Ovary (tissue), 9 donors: ENCODE measurements around the gene CACUL1. TPM values are rescaled to one million over a fixed set of nuclear protein-coding genes. Genes with fewer than 3 reads are reported as not detected.

Experiments
- DNase-seq, 5 donors: peaks; one replicate each; pipeline ENCODE4 v3.0.0-alpha.2; 2019 to 2020
- H3K27ac ChIP-seq, 2 donors: fragments of 200-600 bp; one replicate each; pipeline versions ENCODE4 v1.5.1 to v1.8.0; 2019 to 2022
- H3K27me3 ChIP-seq: fragments of 200-600 bp; one replicate; pipeline ENCODE4 v1.8.0; 2022
- H3K36me3 ChIP-seq: fragments of 200-600 bp; sonication (generic); one replicate; pipeline ENCODE4 v1.5.1; 2019
- H3K4me1 ChIP-seq: one replicate; pipeline ENCODE4 v1.8.1; 2013; ENCODE audit warnings: mild to moderate bottlenecking, moderate library complexity; ENCODE audit not compliant: insufficient read depth
- H3K4me3 ChIP-seq: fragments of 200-600 bp; sonication (generic); one replicate; pipeline ENCODE4 v1.5.1; 2017
- H3K9me3 ChIP-seq, 2 donors: fragments of 200-600 bp in 1 of 2; sonication (generic) in 1 of 2; one replicate each; pipeline versions ENCODE4 v1.5.1 to v1.8.1; 2013 to 2019; ENCODE audit warnings: mild to moderate bottlenecking in 1 of 2, moderate library complexity in 1 of 2
- CTCF ChIP-seq, 3 donors: fragments of 450-650 bp in 2 of 3; fragments of 200-600 bp in 1 of 3; IDR thresholded peaks; one replicate each; pipeline versions ENCODE4 v1.5.1 to v1.8.0; 2016 to 2022; ENCODE audit warnings: antibody characterized with exemption in 3 of 3, mild to moderate bottlenecking in 1 of 3
- EP300 ChIP-seq: sonication (generic); formaldehyde crosslinking; IDR thresholded peaks from one replicate; pipeline ENCODE4 v1.6.1; 2017; ENCODE audit warnings: antibody characterized with exemption
- POLR2A ChIP-seq: fragments of 450-650 bp; IDR thresholded peaks from one replicate; pipeline ENCODE4 v1.6.1; 2017; ENCODE audit warnings: antibody characterized with exemption, mild to moderate bottlenecking, moderate library complexity
- WGBS, 3 donors: extraction: QIAGEN DNeasy Blood & Tissue Kit in 1 of 3; methylation state at CpG; one replicate each; pipeline versions ENCODE4 v1.1.5 to v1.1.7; 2013 to 2017; 5-methylcytosine and 5-hydroxymethylcytosine counted together
- intact Hi-C, 4 donors: fragments of 100-400 bp; cut with DNase I; formaldehyde crosslinking; loops; one replicate each; pipeline versions ENCODE4 v1.11.0 to v1.15.1; 2022 to 2023
- polyA plus RNA-seq, 2 donors: library from polyadenylated mRNA; stranded (reverse); fragments of 200-250 nt in 1 of 2; fragments of 350-450 nt in 1 of 2; fragmentation: Illumina TruSeq in 1 of 2; extraction: RNeasy Lipid Tissue Mini Kit (QIAGEN cat#74804) in 1 of 2; gene quantifications; one replicate each; pipeline ENCODE4 v1.2.3, GENCODE V29; 2013 to 2014
- total RNA-seq, 7 donors: library from RNA; depleted of rRNA in 2 of 7; stranded (reverse); fragments of >200 nt in 2 of 7; fragmentation: NEBNext Ultra II Directional in 3 of 7; extraction: Animal tissue kit (Norgen Biotek cat#: 25700) in 3 of 7; gene quantifications; one replicate each; pipeline versions ENCODE4 v1.1.0 to v1.2.4, GENCODE V29; 2016 to 2023
- donor health status: DM: no; HTN: no; CAD: no; lungs with moderate emphysema.
- donor health status: DM: no; HTN: no; CAD: no.
- donor health status: Bipolar disorder and iron deficiency.
- donor health status: DM: yes; HTN: yes; CAD: no.
- donor health status: DM: no; HTN: no; CAD: no.
- donor health status: DM: yes; HTN: yes; CAD: no.

The CACUL1 gene
- total and polyA plus RNA-seq, 9 donors = 7.0 to 29.7 (median 25.9) TPM

- H3K27ac ChIP-seq = no peak overlapping the region
- no peaks in the 10 kb centered on the region for H3K36me3 ChIP-seq
- no peak overlapping the region for H3K4me3 ChIP-seq
- 86 to 92% (median 91%) methylated on average over 3 of the region's 3 CpGs for WGBS, 3 donors
- TF ChIP-seq CTCF (IDR thresholded peaks at IDR 0.05) (no peak), EP300 (no peak), POLR2A (no peak)
- no peaks in the 10 kb centered on the region for H3K9me3 ChIP-seq
- H3K4me1 ChIP-seq = no peaks in the 10 kb centered on the region
- no peak for DNase-seq
- intact Hi-C loops = no loop called here
- H3K27me3 ChIP-seq = no peaks in the 10 kb centered on the region
These were observed 17.2 kb upstream of the CACUL1 start for GRCh38 chr10:118771976-118772375.

DNA sequence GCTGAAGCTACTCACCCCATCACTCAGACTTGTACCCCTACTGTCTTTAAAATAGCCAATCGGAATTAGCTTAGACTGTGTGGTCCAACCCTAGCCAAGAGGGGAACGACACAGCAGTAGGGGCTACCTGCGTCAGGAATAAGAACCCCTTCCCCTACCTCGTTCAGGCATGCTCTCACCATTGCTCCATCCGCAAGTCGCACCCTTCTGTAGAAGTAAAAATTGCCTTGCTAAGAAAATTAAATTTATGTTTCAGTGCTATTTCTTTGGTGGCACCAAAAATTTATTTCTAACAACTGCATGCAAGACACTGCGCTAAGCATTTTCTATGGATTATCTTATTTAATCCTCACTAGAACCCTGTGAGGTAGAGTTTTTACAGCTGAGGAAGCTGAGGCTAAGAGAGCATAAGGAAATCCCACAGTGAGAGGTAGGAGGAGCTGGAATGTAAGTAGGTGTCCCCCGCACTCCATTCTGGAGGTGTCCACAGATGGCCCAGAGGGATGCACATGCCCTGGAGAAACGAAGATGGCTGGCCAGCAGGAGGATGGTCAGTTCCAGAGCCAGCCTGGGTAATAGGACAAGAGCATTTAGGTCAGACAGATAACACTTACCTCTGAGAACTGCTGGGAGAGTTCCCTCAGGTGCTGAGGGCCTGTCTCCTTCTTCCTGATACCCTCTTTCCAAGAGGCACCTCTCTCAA, 15.3 kb upstream of the CACUL1 start:
- WGBS, 3 donors = 87 to 91% (median 89%) methylated on average over 9 of the region's 9 CpGs
- DNase-seq = no peak
- Histone ChIP-seq H3K27ac (no peak overlapping the region), H3K27me3 (no peaks in the 10 kb centered on the region), H3K36me3 (no peaks in the 10 kb centered on the region), H3K4me3 (no peak overlapping the region), H3K4me1 (no peaks in the 10 kb centered on the region), H3K9me3 (no peaks in the 10 kb centered on the region)
- TF ChIP-seq POLR2A (no peak), CTCF (IDR thresholded peaks at IDR 0.05) (no peak), EP300 (no peak)
- intact Hi-C loops = no loop called here

DNA sequence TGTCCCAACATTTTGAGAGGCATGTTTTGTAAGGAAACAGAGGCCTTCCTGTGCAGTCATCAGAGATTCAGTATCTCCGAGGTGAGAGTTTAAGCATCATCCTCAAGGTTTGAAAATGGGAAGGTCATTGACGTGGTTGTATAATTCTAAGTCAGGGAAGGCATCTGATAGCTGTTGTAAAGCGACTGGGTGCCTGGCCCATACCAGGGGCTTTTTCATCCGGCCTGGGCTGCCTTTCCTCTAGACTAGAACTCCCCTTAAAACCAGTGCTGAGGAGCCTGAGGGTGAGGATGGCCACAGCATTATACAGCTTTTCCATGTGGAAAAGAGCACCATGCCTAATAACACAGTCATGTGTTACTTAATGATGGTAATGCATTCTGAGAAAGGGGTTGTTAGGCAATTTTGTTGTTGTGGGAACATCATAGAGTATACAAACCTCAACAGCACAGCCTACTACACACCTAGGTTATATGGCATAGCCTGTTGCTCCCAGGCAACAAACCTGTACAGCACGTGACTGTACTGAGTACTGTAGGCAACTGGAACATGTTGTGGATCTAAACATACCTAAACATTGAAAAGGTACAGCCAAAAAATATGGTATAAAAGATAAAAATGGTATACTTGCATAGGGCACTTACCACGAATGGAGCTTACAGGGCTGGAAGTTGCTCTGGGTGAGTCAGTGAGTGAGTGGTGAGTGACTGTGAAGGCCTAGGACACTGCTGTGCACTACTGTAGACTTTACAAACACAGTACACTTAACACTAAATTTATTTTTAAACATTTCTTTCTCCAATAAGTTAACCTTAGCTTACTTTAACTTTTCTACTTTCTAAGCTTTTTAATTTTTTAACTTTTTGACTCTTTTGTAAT, 13.5 kb upstream of the CACUL1 start:
- 81 to 87% (median 86%) methylated on average over 6 of the region's 6 CpGs for WGBS, 3 donors
- no peak overlapping the region for H3K4me3 ChIP-seq
- no peak for DNase-seq
- H3K9me3 ChIP-seq = no peaks in the 10 kb centered on the region
- intact Hi-C loops = no loop called here
- no peak for TF ChIP-seq POLR2A
- TF ChIP-seq EP300 = no peak
- TF ChIP-seq CTCF (IDR thresholded peaks at IDR 0.05) = no peak
- no peak overlapping the region for H3K27ac ChIP-seq
- no peaks in the 10 kb centered on the region for H3K36me3 ChIP-seq
- no peaks in the 10 kb centered on the region for H3K4me1 ChIP-seq
- no peaks in the 10 kb centered on the region for H3K27me3 ChIP-seq

- TF ChIP-seq EP300 = no peak
- no peak for TF ChIP-seq CTCF (IDR thresholded peaks at IDR 0.05)
- TF ChIP-seq POLR2A = no peak
- no peaks in the 10 kb centered on the region for H3K9me3 ChIP-seq
- H3K27ac ChIP-seq = no peak overlapping the region
- H3K27me3 ChIP-seq = no peaks in the 10 kb centered on the region
- no peaks in the 10 kb centered on the region for H3K4me1 ChIP-seq
- DNase-seq = no peak
- 59 to 71% (median 62%) methylated on average over 6 of the region's 6 CpGs for WGBS, 3 donors
- no peaks in the 10 kb centered on the region for H3K36me3 ChIP-seq
- H3K4me3 ChIP-seq = no peak overlapping the region
- intact Hi-C loops = no loop called here
These were observed 12.7 kb upstream of the CACUL1 start for GRCh38 chr10:118767297-118768040.
